K562 (cell line): Measurements from ENCODE around the gene NEB. TPM values are rescaled to one million over a fixed set of nuclear protein-coding genes. Genes with fewer than 3 reads are reported as not detected.

Experiments used
- ATAC-seq: fragments of 200-7000 bp; cut with Tn5 transposase; 3 replicates; pipeline ENCODE4 v1.9.1; 2020; ENCODE audit warnings: moderate library complexity
- BruUV-seq: library from RNA; stranded (reverse); fragments of 400-500 nt; replicated peaks from 2 replicates; lab custom pipeline; 2021; lab: Mats Ljungman, UMichigan
- CTCF ChIA-PET: fragments of 300-600 bp; formaldehyde crosslinking; extraction: SDS; loops from one replicate; lab custom pipeline; 2021; ENCODE audit warnings: low intra/inter-chr PET ratio; lab: Yijun Ruan, JAX
- POLR2A ChIA-PET: fragments of 300-600, 350-650 bp; sonication (Branson Sonifier 250); formaldehyde crosslinking; extraction: SDS; loops from one replicate; lab custom pipeline; 2021; ENCODE audit warnings: antibody characterized with exemption, inconsistent platforms; lab: Yijun Ruan, JAX
- DNase-seq, 4 experiments: peaks; one replicate each; pipeline versions ENCODE4 v3.0.0 to v3.0.0-alpha.2; 2011 to 2018; ENCODE audit warnings: low spot score in 3 of 4, mixed read lengths in 3 of 4; ENCODE audit errors: extremely low read depth in 1 of 4
- FAIRE-seq: peaks from 2 replicates; lab custom pipeline; 2011; peaks lifted over from hg19 to GRCh38; lab: Jason Lieb, UNC
- H2AFZ ChIP-seq: 2 replicates; pipeline ENCODE4 v1.6.0; 2011; ENCODE audit warnings: low read depth, low read length, control low read depth, inconsistent platforms
- H3K27ac ChIP-seq: fragments of 200-600 bp; 3 replicates; pipeline ENCODE4 v1.8.0; 2011; ENCODE audit warnings: low read depth, mild to moderate bottlenecking, control low read depth, inconsistent platforms, low read length, moderate library complexity, mixed read lengths; ENCODE audit errors: extremely low read depth
- H3K27me3 ChIP-seq, 2 experiments: fragments of 300-600 bp in 1 of 2; 2 replicates in 1 of 2; 3 replicates in 1 of 2; pipeline versions ENCODE4 v1.6.0 to v1.8.0; 2011; ENCODE audit warnings: inconsistent platforms in 2 of 2, low read length in 2 of 2, mild to moderate bottlenecking in 1 of 2, mixed read lengths in 1 of 2, moderate library complexity in 1 of 2; ENCODE audit not compliant: control insufficient read depth in 2 of 2, insufficient read depth in 2 of 2
- H3K36me3 ChIP-seq: fragments of 300-600 bp; 3 replicates; pipeline ENCODE4 v1.8.0; 2011; ENCODE audit warnings: mild to moderate bottlenecking, low read length, inconsistent platforms; ENCODE audit not compliant: control insufficient read depth, insufficient read depth
- H3K4me1 ChIP-seq, 2 experiments: fragments of 200-600 bp in 1 of 2; replicated peaks in 1 of 2; 2 replicates in 1 of 2; 3 replicates in 1 of 2; pipeline versions ENCODE4 v1.5.1 to v1.8.0; 2011; ENCODE audit warnings: inconsistent platforms in 2 of 2, low read length in 2 of 2, mild to moderate bottlenecking in 1 of 2, mixed read lengths in 1 of 2, moderate library complexity in 1 of 2; ENCODE audit not compliant: control insufficient read depth in 2 of 2, insufficient read depth in 2 of 2
- H3K4me2 ChIP-seq: 2 replicates; pipeline ENCODE4 v1.6.1; 2011; ENCODE audit warnings: low read length, control low read depth, inconsistent platforms, mixed read lengths; ENCODE audit not compliant: insufficient read depth
- H3K4me3 ChIP-seq: fragments of 200-600 bp; sonication (generic), shearing (Covaris generic); 2 replicates; pipeline ENCODE4 v1.5.1; 2016; ENCODE audit warnings: control low read depth, inconsistent platforms
- H3K79me2 ChIP-seq: fragments of 200-600 bp; 3 replicates; pipeline ENCODE4 v1.8.0; 2011; ENCODE audit warnings: low read length, inconsistent platforms; ENCODE audit not compliant: control insufficient read depth, insufficient read depth
- H3K9ac ChIP-seq, 2 experiments: 2 replicates each; pipeline versions ENCODE4 v1.6.0 to v1.6.1; 2011; ENCODE audit warnings: low read depth in 2 of 2, low read length in 2 of 2, control low read depth in 1 of 2, inconsistent platforms in 1 of 2, mild to moderate bottlenecking in 1 of 2, mixed read lengths in 1 of 2; ENCODE audit not compliant: insufficient read depth in 1 of 2
- H3K9me1 ChIP-seq: one replicate; pipeline ENCODE4 v1.6.0; 2011; ENCODE audit warnings: inconsistent platforms, mild to moderate bottlenecking, low read length, moderate library complexity; ENCODE audit not compliant: control insufficient read depth, insufficient read depth
- H3K9me3 ChIP-seq: replicated peaks from 2 replicates; pipeline ENCODE4 v1.5.1; 2011; ENCODE audit warnings: low read depth, low read length, inconsistent platforms; ENCODE audit not compliant: control insufficient read depth, insufficient read depth
- H4K20me1 ChIP-seq: replicated peaks from 2 replicates; pipeline ENCODE4 v1.6.1; 2011; ENCODE audit warnings: low read length, inconsistent platforms, mixed read lengths; ENCODE audit not compliant: control insufficient read depth, insufficient read depth
- ESRRA ChIP-seq: fragments of 450-650 bp; IDR thresholded peaks from 2 replicates; pipeline ENCODE4 v1.6.1; 2014; ENCODE audit warnings: low read depth, mild to moderate bottlenecking, moderate library complexity, borderline replicate concordance
- HDAC1 ChIP-seq, 2 experiments: fragments of 450-650 bp; IDR thresholded peaks; 2 replicates each; pipeline ENCODE4 v1.6.1; 2016 to 2017; ENCODE audit warnings: inconsistent platforms in 1 of 2, mild to moderate bottlenecking in 1 of 2, moderate library complexity in 1 of 2
- HLTF ChIP-seq: fragments of 450-650 bp; IDR thresholded peaks from 2 replicates; pipeline ENCODE4 v1.6.1; 2016
- MTA3 ChIP-seq: fragments of 450-650 bp; formaldehyde crosslinking; IDR thresholded peaks from 2 replicates; pipeline ENCODE4 v1.6.1; 2017; ENCODE audit warnings: mild to moderate bottlenecking, borderline replicate concordance
- PHF20 ChIP-seq: fragments of 450-650 bp; IDR thresholded peaks from 2 replicates; pipeline ENCODE4 v1.6.1; 2018; ENCODE audit not compliant: partially characterized antibody
- SAP30 ChIP-seq: fragments of 200-600 bp; sonication (generic); IDR thresholded peaks from 2 replicates; pipeline ENCODE4 v1.6.1; 2012; ENCODE audit warnings: borderline replicate concordance, low read depth, mild to moderate bottlenecking, moderate library complexity, low read length, control low read depth, inconsistent platforms; ENCODE audit not compliant: insufficient read depth, poor library complexity, severe bottlenecking
- STAT5A ChIP-seq: IDR thresholded peaks from 2 replicates; pipeline ENCODE4 v1.6.1; 2012; ENCODE audit warnings: low read length, inconsistent platforms, borderline replicate concordance
- TCFL5 ChIP-seq: fragments of 250-450 bp; sonication (Bioruptor Pico); conservative IDR thresholded peaks from 2 replicates; pipeline ENCODE4 v1.6.1; 2021; ENCODE audit warnings: mild to moderate bottlenecking, moderate library complexity, matching md5 sums
- ZNF583 ChIP-seq: fragments of 250-450 bp; sonication (Bioruptor Pico); IDR thresholded peaks from 2 replicates; pipeline ENCODE4 v1.4.0; 2020
- ZNF644 ChIP-seq: fragments of 200-800 bp; sonication (Bioruptor generic); IDR thresholded peaks from 2 replicates; pipeline ENCODE4 v1.6.1; 2016; ENCODE audit warnings: low read depth, missing genetic modification characterization, missing compliant biosample characterization
- WGBS: fragments of 100-300 bp; shearing (Covaris generic); methylation state at CpG from one replicate; pipeline ENCODE4 v1.1.6; 2016; ENCODE audit warnings: low coverage, mixed read lengths; ENCODE audit not compliant: insufficient coverage; ENCODE audit errors: missing lambda C conversion rate; 5-methylcytosine and 5-hydroxymethylcytosine counted together
- in situ Hi-C: fragments of 300-500 bp; cut with MboI; formaldehyde crosslinking; loops from 4 replicates; pipeline ENCODE4 v1.15.0; 2018; ENCODE audit warnings: inconsistent platforms, mixed read lengths
- intact Hi-C: fragments of 100-400 bp; cut with micrococcal nuclease; formaldehyde crosslinking; loops from 2 replicates; pipeline ENCODE4 v1.14.2; 2022
- polyA plus RNA-seq, 8 experiments: library from polyadenylated mRNA; depleted of rRNA in 4 of 8; stranded (reverse) in 5 of 8; unstranded in 3 of 8; fragments of >200 nt; fragmentation: Nextera tagmentation in 2 of 8; fragmentation: Illumina TruSeq in 1 of 8; extraction: Ambion mirVana in 2 of 8; extraction: Trizol in 1 of 8; gene quantifications; 2 replicates each; pipeline versions ENCODE4 v1.2.1 to v1.2.3, GENCODE V29; 2011 to 2014; ENCODE audit warnings: inconsistent platforms in 1 of 8, missing spikeins in 1 of 8
- total RNA-seq, 7 experiments: library from RNA; depleted of rRNA in 6 of 7; stranded (reverse); fragments of >200 nt in 6 of 7; fragmentation: Illumina TruSeq in 2 of 7; extraction: Trizol in 2 of 7; gene quantifications; 2 replicates each; pipeline versions ENCODE4 v1.2.1 to v1.2.3, GENCODE V29; 2011 to 2021; ENCODE audit warnings: low replicate concordance in 1 of 7
- TF ChIP-seq, protein P1 (sequence below): fragments of 250-450 bp; sonication (Bioruptor Pico); IDR thresholded peaks from 2 replicates; pipeline ENCODE4 v1.4.0; 2020
- TF ChIP-seq, protein P2 (sequence below): fragments of 250-450 bp; sonication (Bioruptor Pico); IDR thresholded peaks from 2 replicates; pipeline ENCODE4 v1.5.0; 2020; ENCODE audit warnings: mild to moderate bottlenecking
- TF ChIP-seq, protein P3 (sequence below): sonication (generic); formaldehyde crosslinking; IDR thresholded peaks from 2 replicates; pipeline ENCODE4 v1.8.0; 2022; ENCODE audit warnings: mild to moderate bottlenecking, missing genetic modification reagents

Gene NEB
- total and polyA plus RNA-seq, 9 of the 15 experiments (the other 6 are each of a cell fraction or from before 2014, with no cell fraction given) = 1.7 to 3.8 (median 2.9) TPM

DNA sequence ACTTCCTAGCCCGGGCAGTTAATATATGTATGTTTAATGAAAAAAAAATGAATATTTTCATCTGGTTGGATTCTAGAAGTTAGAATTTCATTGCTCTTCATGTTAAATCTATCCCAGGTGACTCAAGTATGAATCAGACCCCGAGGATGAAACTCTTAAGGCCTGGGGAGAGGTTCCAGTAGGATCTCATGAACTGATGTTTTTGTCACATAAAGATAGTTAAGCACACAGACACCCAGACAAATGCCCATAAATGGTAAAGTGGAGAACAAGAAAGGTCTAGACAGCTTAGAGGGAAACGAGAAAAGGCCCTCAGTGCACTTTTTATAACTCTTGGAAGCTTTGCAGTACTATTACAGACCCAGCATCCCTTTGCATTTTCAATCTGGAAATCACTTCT is 210.4 kb downstream of the NEB start:
- in situ Hi-C loops (no loop called here), intact Hi-C loops (no loop called here)
- ChIA-PET POLR2A (interaction anchor here (0.7 kb wide), 1 partner anchor 16 kb away, joined by 3 read pairs; no protein-coding TSS in a partner anchor), CTCF (no interaction called here)
- H3K4me2 ChIP-seq = no peak overlapping the region
- ATAC-seq = no peak
- no peaks in the 10 kb centered on the region for H3K79me2 ChIP-seq
- no peak for FAIRE-seq
- no peaks in the 10 kb centered on the region for H4K20me1 ChIP-seq
- H3K9me1 ChIP-seq = no peaks in the 10 kb centered on the region
- BruUV-seq = no TSS peak
- H3K4me1 ChIP-seq = no peaks in the 10 kb centered on the region
- no peaks in the 10 kb centered on the region for H3K36me3 ChIP-seq
- no peak for DNase-seq
- H3K9ac ChIP-seq = no peak overlapping the region
- no peak overlapping the region for H3K4me3 ChIP-seq
- H3K27ac ChIP-seq = no peak overlapping the region
- no peaks in the 10 kb centered on the region for H3K9me3 ChIP-seq
- H3K27me3 ChIP-seq = no peaks in the 10 kb centered on the region
- H2AFZ ChIP-seq = no peak overlapping the region
- WGBS = 33% methylated on average over 3 of the region's 3 CpGs
- TF ChIP-seq, protein P1, sequence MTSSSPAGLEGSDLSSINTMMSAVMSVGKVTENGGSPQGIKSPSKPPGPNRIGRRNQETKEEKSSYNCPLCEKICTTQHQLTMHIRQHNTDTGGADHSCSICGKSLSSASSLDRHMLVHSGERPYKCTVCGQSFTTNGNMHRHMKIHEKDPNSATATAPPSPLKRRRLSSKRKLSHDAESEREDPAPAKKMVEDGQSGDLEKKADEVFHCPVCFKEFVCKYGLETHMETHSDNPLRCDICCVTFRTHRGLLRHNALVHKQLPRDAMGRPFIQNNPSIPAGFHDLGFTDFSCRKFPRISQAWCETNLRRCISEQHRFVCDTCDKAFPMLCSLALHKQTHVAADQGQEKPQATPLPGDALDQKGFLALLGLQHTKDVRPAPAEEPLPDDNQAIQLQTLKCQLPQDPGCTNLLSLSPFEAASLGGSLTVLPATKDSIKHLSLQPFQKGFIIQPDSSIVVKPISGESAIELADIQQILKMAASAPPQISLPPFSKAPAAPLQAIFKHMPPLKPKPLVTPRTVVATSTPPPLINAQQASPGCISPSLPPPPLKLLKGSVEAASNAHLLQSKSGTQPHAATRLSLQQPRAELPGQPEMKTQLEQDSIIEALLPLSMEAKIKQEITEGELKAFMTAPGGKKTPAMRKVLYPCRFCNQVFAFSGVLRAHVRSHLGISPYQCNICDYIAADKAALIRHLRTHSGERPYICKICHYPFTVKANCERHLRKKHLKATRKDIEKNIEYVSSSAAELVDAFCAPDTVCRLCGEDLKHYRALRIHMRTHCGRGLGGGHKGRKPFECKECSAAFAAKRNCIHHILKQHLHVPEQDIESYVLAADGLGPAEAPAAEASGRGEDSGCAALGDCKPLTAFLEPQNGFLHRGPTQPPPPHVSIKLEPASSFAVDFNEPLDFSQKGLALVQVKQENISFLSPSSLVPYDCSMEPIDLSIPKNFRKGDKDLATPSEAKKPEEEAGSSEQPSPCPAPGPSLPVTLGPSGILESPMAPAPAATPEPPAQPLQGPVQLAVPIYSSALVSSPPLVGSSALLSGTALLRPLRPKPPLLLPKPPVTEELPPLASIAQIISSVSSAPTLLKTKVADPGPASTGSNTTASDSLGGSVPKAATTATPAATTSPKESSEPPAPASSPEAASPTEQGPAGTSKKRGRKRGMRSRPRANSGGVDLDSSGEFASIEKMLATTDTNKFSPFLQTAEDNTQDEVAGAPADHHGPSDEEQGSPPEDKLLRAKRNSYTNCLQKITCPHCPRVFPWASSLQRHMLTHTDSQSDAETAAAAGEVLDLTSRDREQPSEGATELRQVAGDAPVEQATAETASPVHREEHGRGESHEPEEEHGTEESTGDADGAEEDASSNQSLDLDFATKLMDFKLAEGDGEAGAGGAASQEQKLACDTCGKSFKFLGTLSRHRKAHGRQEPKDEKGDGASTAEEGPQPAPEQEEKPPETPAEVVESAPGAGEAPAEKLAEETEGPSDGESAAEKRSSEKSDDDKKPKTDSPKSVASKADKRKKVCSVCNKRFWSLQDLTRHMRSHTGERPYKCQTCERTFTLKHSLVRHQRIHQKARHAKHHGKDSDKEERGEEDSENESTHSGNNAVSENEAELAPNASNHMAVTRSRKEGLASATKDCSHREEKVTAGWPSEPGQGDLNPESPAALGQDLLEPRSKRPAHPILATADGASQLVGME (CRISPR knock-in tag) = no peak
- TF ChIP-seq STAT5A = no peak
- no peak for TF ChIP-seq PHF20
- no peak for TF ChIP-seq TCFL5 (CRISPR knock-in tag)
- no peak for TF ChIP-seq HDAC1 (IDR thresholded peaks at IDR 0.05)
- no peak for TF ChIP-seq ZNF644 (tag)
- TF ChIP-seq, protein P2, sequence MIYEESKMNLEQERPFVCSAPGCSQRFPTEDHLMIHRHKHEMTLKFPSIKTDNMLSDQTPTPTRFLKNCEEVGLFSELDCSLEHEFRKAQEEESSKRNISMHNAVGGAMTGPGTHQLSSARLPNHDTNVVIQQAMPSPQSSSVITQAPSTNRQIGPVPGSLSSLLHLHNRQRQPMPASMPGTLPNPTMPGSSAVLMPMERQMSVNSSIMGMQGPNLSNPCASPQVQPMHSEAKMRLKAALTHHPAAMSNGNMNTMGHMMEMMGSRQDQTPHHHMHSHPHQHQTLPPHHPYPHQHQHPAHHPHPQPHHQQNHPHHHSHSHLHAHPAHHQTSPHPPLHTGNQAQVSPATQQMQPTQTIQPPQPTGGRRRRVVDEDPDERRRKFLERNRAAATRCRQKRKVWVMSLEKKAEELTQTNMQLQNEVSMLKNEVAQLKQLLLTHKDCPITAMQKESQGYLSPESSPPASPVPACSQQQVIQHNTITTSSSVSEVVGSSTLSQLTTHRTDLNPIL = no peak
- TF ChIP-seq MTA3 = no peak
- no peak for TF ChIP-seq ZNF583
- TF ChIP-seq ESRRA = no peak
- no peak for TF ChIP-seq HLTF
- TF ChIP-seq, protein P3, sequence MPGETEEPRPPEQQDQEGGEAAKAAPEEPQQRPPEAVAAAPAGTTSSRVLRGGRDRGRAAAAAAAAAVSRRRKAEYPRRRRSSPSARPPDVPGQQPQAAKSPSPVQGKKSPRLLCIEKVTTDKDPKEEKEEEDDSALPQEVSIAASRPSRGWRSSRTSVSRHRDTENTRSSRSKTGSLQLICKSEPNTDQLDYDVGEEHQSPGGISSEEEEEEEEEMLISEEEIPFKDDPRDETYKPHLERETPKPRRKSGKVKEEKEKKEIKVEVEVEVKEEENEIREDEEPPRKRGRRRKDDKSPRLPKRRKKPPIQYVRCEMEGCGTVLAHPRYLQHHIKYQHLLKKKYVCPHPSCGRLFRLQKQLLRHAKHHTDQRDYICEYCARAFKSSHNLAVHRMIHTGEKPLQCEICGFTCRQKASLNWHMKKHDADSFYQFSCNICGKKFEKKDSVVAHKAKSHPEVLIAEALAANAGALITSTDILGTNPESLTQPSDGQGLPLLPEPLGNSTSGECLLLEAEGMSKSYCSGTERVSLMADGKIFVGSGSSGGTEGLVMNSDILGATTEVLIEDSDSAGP (CRISPR knock-in tag) = no peak
- TF ChIP-seq SAP30 = no peak
